Muscle of leg (tissue), 11 donors: ENCODE measurements around the gene MLX. TPM values are rescaled to one million over a fixed set of nuclear protein-coding genes. Genes with fewer than 3 reads are reported as not detected.
"Not testable (repeated sequence)": the region's sequence is repeated elsewhere in the genome, so short reads cannot be mapped to it uniquely, and the experiment has no call there.

ENCODE experiments used
- DNase-seq: peaks from one replicate; pipeline ENCODE4 v3.0.0; 2013
- H3K27ac ChIP-seq: one replicate; pipeline ENCODE4 v1.5.1; 2013; ENCODE audit warnings: mild to moderate bottlenecking, low read length, control low read depth
- H3K27me3 ChIP-seq: one replicate; pipeline ENCODE4 v1.6.1; 2013; ENCODE audit warnings: low read length; ENCODE audit not compliant: control insufficient read depth, insufficient read depth
- H3K36me3 ChIP-seq: one replicate; pipeline ENCODE4 v1.6.1; 2013; ENCODE audit warnings: low read length; ENCODE audit not compliant: control insufficient read depth, insufficient read depth
- H3K4me1 ChIP-seq: one replicate; pipeline ENCODE4 v1.6.1; 2013; ENCODE audit warnings: low read length; ENCODE audit not compliant: control insufficient read depth, insufficient read depth
- H3K4me3 ChIP-seq: one replicate; pipeline ENCODE4 v1.5.1; 2013; ENCODE audit warnings: low read length, control low read depth
- H3K9me3 ChIP-seq: replicated peaks from 2 replicates; pipeline ENCODE4 v1.6.1; 2013; ENCODE audit warnings: low read depth, low read length; ENCODE audit not compliant: control insufficient read depth
- WGBS: methylation state at CpG from one replicate; pipeline ENCODE4 v1.1.5; 2013; ENCODE audit warnings: missing lambda C conversion rate; ENCODE audit not compliant: insufficient coverage; 5-methylcytosine and 5-hydroxymethylcytosine counted together
- polyA plus RNA-seq, 8 donors: library from polyadenylated mRNA; unstranded; fragments of 120-200 nt; gene quantifications; one replicate each; pipeline versions ENCODE4 v1.2.1 to v1.2.3, GENCODE V29; 2013; ENCODE audit warnings: inconsistent platforms in 1 of 8, low replicate concordance in 1 of 8; ENCODE audit not compliant: insufficient read length in 8 of 8, insufficient read depth in 1 of 8
- total RNA-seq: library from RNA; stranded (reverse); fragments of 120-200 nt; gene quantifications from one replicate; pipeline ENCODE4 v1.2.4, GENCODE V29; 2013

MLX gene
- total and polyA plus RNA-seq, 9 donors, result 16.6 to 39.6 (median 34.9) TPM

DNA sequence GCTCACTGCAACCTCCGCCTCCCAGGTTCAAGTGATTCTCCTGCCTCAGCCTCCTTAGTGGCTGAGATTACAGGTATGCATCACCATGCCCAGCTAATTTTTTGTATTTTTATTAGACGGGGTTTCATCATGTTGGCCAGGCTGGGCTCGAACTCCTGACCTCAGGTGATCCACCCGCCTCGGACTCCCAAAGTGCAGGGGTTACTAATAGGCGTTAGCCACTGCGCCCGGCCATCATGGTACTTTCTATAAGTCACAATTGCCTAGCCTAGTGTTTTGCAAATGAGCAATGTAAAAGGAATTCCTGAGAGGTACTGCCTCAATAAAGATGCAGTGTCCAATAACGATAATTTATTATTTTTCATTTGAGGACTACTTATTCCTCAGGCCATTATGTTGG lies 24.5 kb downstream of the MLX start:
- Histone ChIP-seq H3K36me3 (peaks cover 47% of the 10 kb centered on the region), H3K27ac (no peak overlapping the region), H3K4me3 (no peak overlapping the region), H3K27me3 (no peaks in the 10 kb centered on the region), H3K9me3 (no peaks in the 10 kb centered on the region), H3K4me1 (no peaks in the 10 kb centered on the region)
- 92% methylated on average over 7 of the region's 9 CpGs for WGBS
- DNase-seq, result no peak

DNA sequence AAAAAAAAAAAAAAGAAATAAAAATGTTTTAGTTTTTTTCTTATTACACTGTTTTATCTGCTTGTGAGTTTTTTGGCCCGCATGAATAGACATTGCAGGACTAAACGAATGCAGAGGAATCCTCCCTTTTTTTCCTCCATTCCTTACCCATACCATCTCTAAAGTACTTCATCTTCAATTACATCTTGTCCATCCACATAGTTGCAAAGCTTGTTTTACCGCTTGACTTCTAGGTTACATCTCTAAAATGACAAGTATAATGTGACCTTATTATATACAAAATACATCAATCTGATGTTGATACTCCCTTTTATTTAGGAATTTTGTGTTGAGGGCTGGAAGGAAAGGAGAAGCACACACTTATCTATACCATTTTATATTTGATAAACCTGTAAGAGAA lies 29.5 kb downstream of the MLX start:
- no peak overlapping the region for H3K27ac ChIP-seq
- DNase-seq, result no peak
- H3K4me3 ChIP-seq, result no peak overlapping the region
- H3K27me3 ChIP-seq, result no peaks in the 10 kb centered on the region
- WGBS, result no CpG with 5 or more reads among the region's 3 CpGs
- H3K36me3 ChIP-seq, result peaks cover 21% of the 10 kb centered on the region
- no peaks in the 10 kb centered on the region for H3K4me1 ChIP-seq
- H3K9me3 ChIP-seq, result no peaks in the 10 kb centered on the region

DNA sequence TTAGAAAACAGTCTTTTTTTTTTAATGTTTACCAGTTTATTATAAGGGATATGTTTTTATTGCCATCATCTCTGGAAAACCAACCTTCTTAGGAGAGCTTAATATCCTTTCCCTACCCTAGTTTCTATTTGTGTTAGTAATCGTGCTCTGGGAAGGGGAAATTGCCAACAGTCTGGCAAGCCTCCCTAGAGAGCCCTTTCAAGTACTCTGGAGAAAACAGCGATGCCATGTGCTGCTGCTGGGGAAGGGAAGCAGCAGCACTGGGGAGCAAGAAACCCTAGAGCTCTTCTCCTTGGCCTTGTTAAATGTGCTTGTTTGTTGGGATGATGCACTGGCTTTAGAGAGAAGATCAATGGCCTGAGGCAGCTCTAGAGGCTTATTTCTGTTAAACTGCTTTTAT lies 32.0 kb downstream of the MLX start:
- H3K9me3 ChIP-seq, result no peaks in the 10 kb centered on the region
- 100% methylated on average over 1 of the region's 2 CpGs for WGBS
- no peaks in the 10 kb centered on the region for H3K27me3 ChIP-seq
- H3K36me3 ChIP-seq, result peaks cover 15% of the 10 kb centered on the region
- no peak overlapping the region for H3K27ac ChIP-seq
- H3K4me3 ChIP-seq, result no peak overlapping the region
- H3K4me1 ChIP-seq, result no peaks in the 10 kb centered on the region
- no peak for DNase-seq

DNA sequence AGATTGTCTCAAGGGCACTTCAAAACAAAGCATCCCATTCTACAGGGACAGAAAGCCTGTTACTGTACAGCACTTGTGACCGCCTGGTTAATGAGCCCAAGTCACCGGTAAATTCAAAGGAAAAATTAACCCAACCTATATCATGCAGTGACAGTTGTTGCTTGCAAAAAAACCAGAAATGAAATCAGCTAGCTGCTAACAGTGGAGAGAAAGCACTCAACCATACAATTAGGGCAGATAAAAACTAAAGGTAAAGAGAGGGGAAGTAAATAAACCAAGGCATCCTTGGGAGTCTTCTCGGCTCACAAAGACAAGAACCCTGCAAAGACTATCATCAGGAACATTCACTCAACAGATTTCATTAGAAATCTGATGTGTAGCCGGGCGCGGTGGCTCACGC lies 36.4 kb downstream of the MLX start:
- no peaks in the 10 kb centered on the region for H3K9me3 ChIP-seq
- WGBS, result no CpG with 5 or more reads among the region's 7 CpGs
- no peak overlapping the region for H3K27ac ChIP-seq
- no peak overlapping the region for H3K4me3 ChIP-seq
- no peaks in the 10 kb centered on the region for H3K27me3 ChIP-seq
- H3K36me3 ChIP-seq, result peaks cover 10% of the 10 kb centered on the region
- DNase-seq, result no peak
- peaks cover 7% of the 10 kb centered on the region for H3K4me1 ChIP-seq

DNA sequence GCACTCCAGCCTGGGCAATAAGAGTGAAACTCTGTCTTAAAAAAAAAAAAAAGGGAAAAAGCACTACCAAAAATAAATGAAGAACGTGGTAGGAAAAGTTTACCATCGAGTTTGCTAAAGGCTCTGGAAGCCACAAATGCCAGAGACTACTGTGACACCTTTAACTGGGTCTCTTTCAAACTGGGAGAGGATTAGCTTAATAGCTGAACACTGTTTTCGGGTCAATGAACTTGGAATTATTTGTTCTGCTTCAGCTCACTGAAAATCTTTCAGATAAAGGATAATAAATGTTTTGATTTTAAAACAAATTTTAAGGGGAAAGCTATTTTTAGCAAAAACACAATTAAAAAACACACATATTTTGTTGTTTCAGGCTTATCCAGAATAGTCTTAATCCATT lies 40.9 kb downstream of the MLX start:
- peaks cover 14% of the 10 kb centered on the region for H3K4me1 ChIP-seq
- H3K4me3 ChIP-seq, result no peak overlapping the region
- H3K27ac ChIP-seq, result no peak overlapping the region
- no peak for DNase-seq
- no peaks in the 10 kb centered on the region for H3K27me3 ChIP-seq
- peaks cover 11% of the 10 kb centered on the region for H3K36me3 ChIP-seq
- H3K9me3 ChIP-seq, result no peaks in the 10 kb centered on the region
- 60% methylated on average over 1 of the region's 3 CpGs for WGBS

DNA sequence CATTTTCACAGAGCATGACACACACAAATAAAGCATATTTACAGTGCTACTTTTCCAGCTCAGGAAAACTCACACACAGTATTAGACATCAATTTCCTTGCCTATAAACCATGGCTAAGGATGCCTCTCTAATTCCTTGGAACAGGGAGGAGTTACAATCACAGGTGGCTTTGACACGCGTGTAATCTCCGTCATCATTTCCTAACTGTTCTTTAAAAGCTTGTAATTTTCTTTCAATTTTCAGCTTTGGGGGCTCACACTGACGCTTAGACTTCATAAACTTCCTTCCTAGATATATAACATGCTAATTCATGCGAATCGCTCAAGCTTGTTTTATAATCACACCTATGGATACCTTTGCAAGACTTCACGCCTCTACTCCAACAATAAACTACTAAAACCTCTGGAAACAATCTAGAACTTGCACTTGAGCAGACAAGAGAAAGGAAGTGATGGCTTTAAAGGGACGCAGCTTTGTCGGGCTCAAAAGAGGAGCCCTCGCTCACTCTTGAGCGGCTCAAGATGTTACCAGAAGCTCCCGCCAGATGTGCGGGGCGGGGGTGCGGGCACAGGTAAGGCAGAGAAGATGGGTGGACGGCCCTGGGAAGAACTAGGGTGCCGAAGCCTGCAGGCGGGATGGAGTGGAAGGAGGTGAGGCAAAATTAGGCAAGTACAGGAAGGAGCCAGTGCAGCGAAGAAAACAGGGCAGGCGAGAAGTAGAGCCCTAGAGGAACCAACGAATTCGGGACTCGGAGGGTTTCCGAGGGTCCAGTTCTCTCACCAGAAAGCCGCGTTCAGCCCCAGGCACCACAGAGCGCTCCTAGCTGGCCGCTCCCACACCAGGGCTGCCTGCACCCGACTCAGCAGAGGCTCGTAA lies 41.6 kb downstream of the MLX start:
- DNase-seq, result peak; percentile 15
- WGBS, result 1% methylated on average over 26 of the region's 30 CpGs
- H3K4me3 ChIP-seq, result peak overlapping the region; percentile 89
- no peaks in the 10 kb centered on the region for H3K27me3 ChIP-seq
- H3K36me3 ChIP-seq, result peaks cover 19% of the 10 kb centered on the region
- H3K4me1 ChIP-seq, result peaks cover 14% of the 10 kb centered on the region
- peak overlapping the region; percentile 93 for H3K27ac ChIP-seq
- no peaks in the 10 kb centered on the region for H3K9me3 ChIP-seq

DNA sequence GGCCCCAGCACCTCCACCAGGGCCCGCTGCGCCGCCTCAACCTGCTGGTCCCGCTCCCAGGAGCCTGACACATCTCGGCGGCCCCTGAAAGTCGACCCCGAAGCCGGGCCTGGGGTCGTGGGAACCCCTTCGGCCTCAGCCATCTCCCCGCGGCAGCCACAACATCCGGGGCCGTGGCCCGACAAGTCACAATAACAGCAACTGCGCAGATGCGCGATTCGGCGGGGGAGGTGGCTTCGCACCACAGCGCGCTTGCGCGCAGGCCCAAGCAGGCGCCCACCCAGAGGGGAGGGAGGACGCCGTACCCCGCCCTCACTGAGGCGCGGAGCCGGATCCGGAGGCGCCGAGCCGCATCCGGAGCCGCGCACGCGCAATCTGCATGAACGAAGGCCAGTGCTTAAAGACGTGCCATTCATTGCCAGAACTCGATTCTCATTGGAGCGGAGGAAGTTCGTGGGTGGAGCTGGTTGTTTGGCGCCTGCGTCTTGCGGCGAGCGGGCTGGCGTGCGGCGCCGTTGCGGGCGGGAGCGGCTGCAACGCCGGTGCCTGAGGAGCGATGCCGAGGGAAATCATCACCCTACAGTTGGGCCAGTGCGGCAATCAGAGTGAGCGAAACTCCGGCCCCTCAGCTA lies 42.4 kb downstream of the MLX start, which contains the start of the genes RETREG3 and TUBG1:
Gene RETREG3 (minus strand): TSS at position 193 of the 632 bp plus-strand sequence. CDS start 50 bp downstream, at position 143.
Gene TUBG1 (plus strand): TSS at position 502 of the 632 bp plus-strand sequence. CDS start 55 bp downstream, at position 557.
- DNase-seq, result peak; percentile 100
- Histone ChIP-seq H3K27me3 (no peaks in the 10 kb centered on the region), H3K4me3 (peak within 1 kb of the TSS; percentile 89), H3K27ac (peak within 1 kb of the TSS; percentile 93), H3K4me1 (peaks cover 14% of the 10 kb centered on the region), H3K36me3 (peaks cover 26% of the 10 kb centered on the region), H3K9me3 (no peaks in the 10 kb centered on the region)
- WGBS, result 0% methylated on average over 64 of the region's 66 CpGs

DNA sequence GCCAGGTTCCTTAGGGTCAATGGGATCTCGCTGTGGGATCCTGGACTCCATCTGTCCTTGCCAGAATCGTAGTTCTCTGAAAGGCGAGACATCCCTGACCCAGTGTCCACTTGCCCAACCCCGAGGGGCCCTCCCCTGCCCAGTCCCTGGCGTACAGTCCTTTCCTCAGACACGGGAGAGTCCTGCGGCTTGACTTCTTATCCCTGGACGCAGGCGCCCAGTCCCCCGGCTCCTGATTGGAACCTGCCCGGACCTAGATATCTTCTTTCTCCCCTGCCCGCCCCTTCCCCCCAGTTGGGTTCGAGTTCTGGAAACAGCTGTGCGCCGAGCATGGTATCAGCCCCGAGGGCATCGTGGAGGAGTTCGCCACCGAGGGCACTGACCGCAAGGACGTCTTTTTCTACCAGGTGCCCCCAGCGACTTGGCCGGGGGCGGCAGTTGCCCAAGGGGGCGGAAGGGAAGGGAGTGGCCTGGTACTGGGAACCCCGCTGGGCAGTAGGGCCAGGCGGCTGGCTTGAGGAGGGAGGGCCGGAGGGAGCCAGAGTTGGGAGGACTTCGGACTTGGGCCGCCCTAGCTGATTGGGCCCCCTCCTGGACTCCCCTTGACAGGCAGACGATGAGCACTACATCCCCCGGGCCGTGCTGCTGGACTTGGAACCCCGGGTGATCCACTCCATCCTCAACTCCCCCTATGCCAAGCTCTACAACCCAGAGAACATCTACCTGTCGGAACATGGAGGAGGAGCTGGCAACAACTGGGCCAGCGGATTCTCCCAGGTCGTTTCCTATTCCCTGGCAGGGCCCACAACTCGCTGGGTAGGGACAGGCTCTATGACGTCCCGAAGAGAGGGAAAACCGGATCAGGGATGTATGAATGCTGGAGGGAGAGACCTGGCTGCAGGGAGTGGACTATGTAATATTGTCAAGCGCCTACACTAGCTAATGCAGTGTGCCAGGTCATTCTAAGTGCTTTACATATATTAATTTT lies 43.2 kb downstream of the MLX start:
- H3K9me3 ChIP-seq, DNase-seq, H3K27me3 ChIP-seq: not testable (repeated sequence)
- peak overlapping the region; percentile 85 for H3K4me3 ChIP-seq
- peak overlapping the region; percentile 86 for H3K27ac ChIP-seq
- 14% methylated on average over 21 of the region's 42 CpGs for WGBS
- peaks cover 14% of the 10 kb centered on the region for H3K4me1 ChIP-seq
- H3K36me3 ChIP-seq, result peaks cover 34% of the 10 kb centered on the region

DNA sequence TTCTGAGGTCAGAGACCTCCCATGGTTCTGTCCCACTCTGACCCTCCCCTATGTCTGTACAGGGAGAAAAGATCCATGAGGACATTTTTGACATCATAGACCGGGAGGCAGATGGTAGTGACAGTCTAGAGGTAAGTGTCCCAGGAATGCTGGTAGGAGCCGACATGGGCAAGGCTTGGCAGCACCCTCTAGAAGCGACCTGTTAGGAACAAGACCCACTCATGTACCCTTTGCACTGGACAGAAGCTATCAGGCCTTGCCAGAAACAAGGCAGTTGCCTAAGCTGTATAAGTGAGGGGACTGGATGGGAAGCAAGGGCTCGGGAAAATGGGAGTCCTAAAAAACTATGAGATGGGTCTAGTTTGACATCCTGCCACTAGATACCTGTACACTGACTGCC lies 45.1 kb downstream of the MLX start:
- no CpG with 5 or more reads among the region's 4 CpGs for WGBS
- Histone ChIP-seq H3K27me3 (no peaks in the 10 kb centered on the region), H3K9me3 (no peaks in the 10 kb centered on the region), H3K27ac (no peak overlapping the region), H3K36me3 (peaks cover 44% of the 10 kb centered on the region), H3K4me1 (peaks cover 11% of the 10 kb centered on the region), H3K4me3 (no peak overlapping the region)
- DNase-seq, result no peak
